ENCODE data around the gene BEST4.
A peak's percentile ranks its signal among the peaks of the same experiment; 100 is the strongest.

- TF ChIP-seq CTCF (IDR thresholded peaks at IDR 0.05; ENCODE audit: control extremely low read depth in 1 of 3, insufficient read depth in 1 of 3, low read depth in 1 of 3, low read length in 3 of 3) (no peak), TEAD4 (IDR thresholded peaks at IDR 0.05; ENCODE audit: low read depth, low read length) (no peak), SIX5 (IDR thresholded peaks at IDR 0.05; ENCODE audit: low read depth, low read length) (no peak), POLR2A (IDR thresholded peaks at IDR 0.05; ENCODE audit: control extremely low read depth in 1 of 2, low read depth in 2 of 2, low read length in 2 of 2) (peak in 1 of 2 experiments; percentile 65; a peak in 2 of 3 replicates), CREB1 (IDR thresholded peaks at IDR 0.05) (no peak), SIN3A (conservative IDR thresholded peaks at IDR 0.05 in 1 of 2, IDR thresholded peaks at IDR 0.05 in 1 of 2; ENCODE audit: low read depth in 1 of 2, low read length in 2 of 2) (no peak), EZH2 (IDR thresholded peaks at IDR 0.05; ENCODE audit: low read depth, low read length, severe bottlenecking) (no peak), RBBP5 (IDR thresholded peaks at IDR 0.05; ENCODE audit: borderline replicate concordance, low read depth, low read length) (no peak), YY1 (IDR thresholded peaks at IDR 0.05; ENCODE audit: low read depth, low read length) (no peak)
Observed at GRCh38 chr1:44780583-44781121, 7.3 kb downstream of the BEST4 start.
